GM12874 (cell line): ENCODE data around the gene SLU7.

ENCODE experiments used
- CTCF ChIP-seq: IDR thresholded peaks from 2 replicates; pipeline ENCODE4 v1.5.1; 2011; ENCODE audit warnings: low read depth, mild to moderate bottlenecking, control low read depth, low read length, moderate library complexity; ENCODE audit not compliant: insufficient read depth

SLU7 gene

GRCh38 chr5:160432196-160432595 lies 13.3 kb upstream of the SLU7 start:
- no peak for TF ChIP-seq CTCF

- TF ChIP-seq CTCF, result no peak
Observed at GRCh38 chr5:160427607-160428006, 8.7 kb upstream of the SLU7 start.

- TF ChIP-seq CTCF, result no peak
Observed at GRCh38 chr5:160423099-160423498, 4.2 kb upstream of the SLU7 start.

GRCh38 chr5:160421625-160422258 lies 2.9 kb upstream of the SLU7 start, which contains the start of gene PTTG1:
TSS of gene PTTG1 (plus strand) at chr5:160421855. CDS start at chr5:160422313, 458 bp downstream.
- TF ChIP-seq CTCF, result no peak

GRCh38 chr5:160420331-160420610 lies 1.4 kb upstream of the SLU7 start:
- no peak for TF ChIP-seq CTCF

GRCh38 chr5:160419458-160420330 lies 813 bp upstream of the SLU7 start:
- TF ChIP-seq CTCF, result no peak

- TF ChIP-seq CTCF, result no peak
Observed at GRCh38 chr5:160399402-160400353, 19.2 kb downstream of the SLU7 start, which contains the start of gene FAM200C. TSS of gene FAM200C (minus strand) at chr5:160400054. CDS start at chr5:160395490, 4,564 bp downstream.
